ENCODE results near the gene PTPRD.

- TF ChIP-seq CTCF (conservative IDR thresholded peaks at IDR 0.05 in 1 of 2, IDR thresholded peaks at IDR 0.05 in 1 of 2; ENCODE audit: low read depth in 1 of 2, low read length in 2 of 2) (no peak), EZH2 (IDR thresholded peaks at IDR 0.05; ENCODE audit: low read length, missing control alignments) (no peak)
Measured at GRCh38 chr9:10339152-10339551, 273.6 kb downstream of the PTPRD start.

Measured in fibroblast of lung (primary cell).